Testis (tissue), 3 donors: Measurements from ENCODE around the gene HMGA1. TPM values are rescaled to one million over a fixed set of nuclear protein-coding genes. Genes with fewer than 3 reads are reported as not detected.
"Not testable (repeated sequence)": the region's sequence is repeated elsewhere in the genome, so short reads cannot be mapped to it uniquely, and the experiment has no call there.

Experiments used
- DNase-seq: peaks from one replicate; pipeline ENCODE4 v3.0.0-alpha.2; 2019
- H3K27ac ChIP-seq, 2 donors: fragments of 200-600 bp; sonication (generic); one replicate each; pipeline ENCODE4 v1.5.1; 2019
- H3K27me3 ChIP-seq: fragments of 200-600 bp; sonication (generic); one replicate; pipeline ENCODE4 v1.5.1; 2019
- H3K36me3 ChIP-seq: fragments of 200-600 bp; sonication (generic); one replicate; pipeline ENCODE4 v1.5.1; 2017; ENCODE audit warnings: low read depth; ENCODE audit errors: missing control alignments
- H3K4me1 ChIP-seq: fragments of 200-600 bp; sonication (generic); one replicate; pipeline ENCODE4 v1.5.1; 2019
- H3K4me3 ChIP-seq, 2 donors: fragments of 200-600 bp; sonication (generic); one replicate each; pipeline ENCODE4 v1.5.1; 2017 to 2019
- H3K9me3 ChIP-seq: fragments of 200-600 bp; sonication (generic); one replicate; pipeline ENCODE4 v1.5.1; 2017
- POLR2A ChIP-seq: fragments of 450-650 bp; IDR thresholded peaks from one replicate; pipeline ENCODE4 v1.6.1; 2017; ENCODE audit warnings: antibody characterized with exemption, mild to moderate bottlenecking, moderate library complexity
- WGBS, 2 donors: methylation state at CpG; one replicate each; pipeline ENCODE4 v1.1.5; 2018; 5-methylcytosine and 5-hydroxymethylcytosine counted together
- intact Hi-C: fragments of 100-400 bp; cut with DNase I; formaldehyde crosslinking; loops from one replicate; pipeline ENCODE4 v1.15.1; 2023; ENCODE audit warnings: low total_unique reads
- polyA plus RNA-seq: library from polyadenylated mRNA; stranded (reverse); fragments of 350-450 nt; fragmentation: Illumina TruSeq; extraction: RNeasy Lipid Tissue Mini Kit (QIAGEN cat#74804); gene quantifications from one replicate; pipeline ENCODE4 v1.2.3, GENCODE V29; 2014; ENCODE audit warnings: low read depth, low replicate concordance; ENCODE audit not compliant: insufficient read depth
- total RNA-seq, 2 donors: library from RNA; depleted of rRNA; stranded (reverse); fragments of >200 nt; gene quantifications; one replicate each; pipeline ENCODE4 v1.2.3, GENCODE V29; 2016
- TF ChIP-seq, protein P1 (sequence below), 3 experiments: fragments of 450-650 bp in 2 of 3; fragments of 200-600 bp in 1 of 3; sonication (generic) in 1 of 3; IDR thresholded peaks; one replicate each; pipeline ENCODE4 v1.5.1; 2016 to 2019; ENCODE audit warnings: antibody characterized with exemption in 3 of 3, mild to moderate bottlenecking in 2 of 3, moderate library complexity in 1 of 3

Gene HMGA1
- total and polyA plus RNA-seq, 3 donors from 2014 or later: 136 to 204 (median 184) TPM

DNA sequence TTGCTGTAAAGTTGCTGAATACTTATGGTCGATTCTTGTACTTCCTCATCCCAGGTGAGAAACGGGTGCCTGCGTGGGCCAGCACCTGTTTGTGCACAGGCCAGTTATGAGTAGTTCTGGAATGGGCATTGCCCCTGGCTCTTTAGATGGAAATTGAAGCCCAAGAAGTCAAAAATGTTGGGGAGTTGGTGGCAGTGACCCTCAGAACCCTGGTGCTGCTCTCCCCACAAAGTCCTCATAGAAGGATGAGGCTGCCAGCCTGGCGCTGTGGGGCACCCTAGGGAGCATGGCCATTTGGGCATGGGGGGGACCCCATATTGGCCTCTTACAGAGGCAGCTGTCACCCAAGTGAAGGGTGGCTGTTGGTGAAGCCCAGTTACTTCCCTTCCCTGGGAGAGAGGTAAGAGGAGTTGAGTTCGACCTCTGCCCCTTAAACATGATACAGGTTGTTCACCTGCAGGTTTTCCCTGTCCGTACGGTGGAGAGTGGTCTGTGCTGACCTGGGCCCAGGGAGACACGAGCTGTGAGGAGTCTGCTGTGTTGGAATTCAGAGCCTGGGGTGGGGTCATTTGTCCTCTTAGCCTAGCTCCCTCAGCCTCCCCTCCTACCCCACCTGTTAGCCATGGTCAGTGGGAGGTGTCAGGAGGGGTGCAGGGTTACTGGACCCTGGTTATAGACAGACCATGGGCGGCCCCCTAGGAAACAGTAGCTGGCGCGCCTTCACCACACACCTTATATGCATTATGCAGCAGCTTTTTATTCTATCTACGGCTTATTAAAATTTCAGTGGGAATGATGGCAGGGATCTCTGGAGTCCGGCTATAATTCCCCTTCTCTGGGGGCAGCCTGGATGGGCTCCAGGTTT, 4.9 kb downstream of the HMGA1 start:
- intact Hi-C loops: loop anchor here (10.0 kb wide), 1 partner anchor 173 kb away; no protein-coding TSS in a partner anchor
- Histone ChIP-seq H3K4me3 (no peak overlapping the region), H3K4me1 (peaks cover 4% of the 10 kb centered on the region), H3K9me3 (no peaks in the 10 kb centered on the region), H3K36me3 (no peaks in the 10 kb centered on the region), H3K27ac (no peak overlapping the region), H3K27me3 (no peaks in the 10 kb centered on the region)
- no peak for TF ChIP-seq POLR2A
- TF ChIP-seq, protein P1, sequence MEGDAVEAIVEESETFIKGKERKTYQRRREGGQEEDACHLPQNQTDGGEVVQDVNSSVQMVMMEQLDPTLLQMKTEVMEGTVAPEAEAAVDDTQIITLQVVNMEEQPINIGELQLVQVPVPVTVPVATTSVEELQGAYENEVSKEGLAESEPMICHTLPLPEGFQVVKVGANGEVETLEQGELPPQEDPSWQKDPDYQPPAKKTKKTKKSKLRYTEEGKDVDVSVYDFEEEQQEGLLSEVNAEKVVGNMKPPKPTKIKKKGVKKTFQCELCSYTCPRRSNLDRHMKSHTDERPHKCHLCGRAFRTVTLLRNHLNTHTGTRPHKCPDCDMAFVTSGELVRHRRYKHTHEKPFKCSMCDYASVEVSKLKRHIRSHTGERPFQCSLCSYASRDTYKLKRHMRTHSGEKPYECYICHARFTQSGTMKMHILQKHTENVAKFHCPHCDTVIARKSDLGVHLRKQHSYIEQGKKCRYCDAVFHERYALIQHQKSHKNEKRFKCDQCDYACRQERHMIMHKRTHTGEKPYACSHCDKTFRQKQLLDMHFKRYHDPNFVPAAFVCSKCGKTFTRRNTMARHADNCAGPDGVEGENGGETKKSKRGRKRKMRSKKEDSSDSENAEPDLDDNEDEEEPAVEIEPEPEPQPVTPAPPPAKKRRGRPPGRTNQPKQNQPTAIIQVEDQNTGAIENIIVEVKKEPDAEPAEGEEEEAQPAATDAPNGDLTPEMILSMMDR (IDR thresholded peaks at IDR 0.05): no peak
- 89 to 93% methylated on average over 12 to 13 of the region's 13 CpGs for WGBS, 2 donors
- no peak for DNase-seq

DNA sequence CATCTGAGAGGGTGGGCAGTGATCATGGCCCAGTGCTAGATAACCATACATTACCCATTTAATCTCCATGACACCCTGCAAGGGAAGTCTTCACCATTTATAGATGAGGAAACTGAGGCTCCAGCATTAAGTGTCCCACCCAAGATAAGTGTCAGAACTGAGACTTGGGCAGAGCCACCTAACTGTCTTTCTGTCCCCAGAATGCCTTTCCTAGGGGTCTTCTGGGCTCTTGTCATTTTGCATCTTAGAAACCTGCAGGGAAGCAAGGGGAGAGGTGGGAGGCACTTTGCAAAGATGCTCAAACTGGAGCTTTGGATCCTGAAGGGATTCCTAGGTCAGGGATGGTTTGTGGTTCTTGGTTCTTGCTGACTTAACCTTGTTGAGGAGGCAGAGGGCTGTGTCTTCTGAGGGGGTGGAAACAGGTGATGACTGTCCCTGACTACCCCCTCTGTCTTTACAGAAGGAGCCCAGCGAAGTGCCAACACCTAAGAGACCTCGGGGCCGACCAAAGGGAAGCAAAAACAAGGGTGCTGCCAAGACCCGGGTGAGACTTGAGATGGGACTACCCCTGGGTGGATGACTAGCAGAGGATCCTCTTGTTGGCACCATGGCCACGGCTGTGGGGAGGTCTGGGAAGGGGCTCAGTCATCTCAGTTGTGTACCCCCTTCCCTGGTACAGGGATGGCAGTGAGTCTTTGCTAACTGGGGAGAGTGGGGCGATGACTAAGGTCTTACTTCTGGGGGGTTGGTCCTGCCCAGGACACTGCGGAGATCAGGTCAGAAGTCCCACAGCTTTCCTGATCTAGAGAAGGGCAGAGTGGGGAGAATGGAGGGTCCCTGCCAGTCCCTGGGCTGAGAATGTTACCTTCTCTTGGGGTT, 5.8 kb downstream of the HMGA1 start:
- no peaks in the 10 kb centered on the region for H3K36me3 ChIP-seq

DNA sequence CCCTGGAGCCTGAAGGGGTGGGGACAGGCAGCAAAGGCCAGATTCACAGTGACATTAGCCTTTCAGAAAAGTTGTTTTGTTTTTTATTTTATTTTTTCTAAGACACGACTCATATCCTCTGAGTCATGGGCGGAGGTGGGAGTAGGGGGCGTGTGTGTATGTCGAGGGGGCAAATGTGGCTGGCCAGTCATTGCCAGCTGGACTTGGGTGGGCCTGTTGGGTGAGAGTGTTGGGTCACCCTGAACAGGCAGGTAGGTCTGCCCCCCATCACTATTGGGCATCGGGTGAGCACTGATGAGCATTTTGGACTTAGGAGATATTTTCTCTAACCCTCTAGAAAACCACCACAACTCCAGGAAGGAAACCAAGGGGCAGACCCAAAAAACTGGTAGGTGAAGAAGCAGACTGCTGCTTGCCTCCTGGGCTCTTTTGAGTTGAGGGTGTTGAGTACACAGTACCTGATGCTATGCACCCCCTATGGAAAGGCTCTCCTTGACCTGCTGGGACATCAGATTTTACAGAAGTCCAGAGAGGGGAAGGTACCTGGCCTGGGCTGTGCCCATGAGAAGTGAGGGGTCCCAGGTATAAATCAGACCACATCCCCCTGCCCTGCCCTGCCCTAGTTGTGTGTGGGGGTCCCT, 6.6 kb downstream of the HMGA1 start:
- H3K27ac ChIP-seq: no peak overlapping the region
- no peaks in the 10 kb centered on the region for H3K9me3 ChIP-seq
- no peak for DNase-seq
- 87% methylated on average over 5 of the region's 5 CpGs for WGBS, 2 donors
- intact Hi-C loops: loop anchor here (10.0 kb wide), 1 partner anchor 172 kb away; no protein-coding TSS in a partner anchor
- H3K4me1 ChIP-seq: peaks cover 9% of the 10 kb centered on the region
- no peak overlapping the region for H3K4me3 ChIP-seq
- H3K36me3 ChIP-seq: no peaks in the 10 kb centered on the region
- no peaks in the 10 kb centered on the region for H3K27me3 ChIP-seq
- no peak for TF ChIP-seq POLR2A
- TF ChIP-seq, protein P1 (IDR thresholded peaks at IDR 0.05): no peak

More for the DNA sequence above, 5.8 kb downstream of the HMGA1 start:
- peaks cover 4% of the 10 kb centered on the region for H3K4me1 ChIP-seq
- H3K9me3 ChIP-seq: no peaks in the 10 kb centered on the region
- no peaks in the 10 kb centered on the region for H3K27me3 ChIP-seq
- no peak overlapping the region for H3K4me3 ChIP-seq
- no peak for DNase-seq
- intact Hi-C loops: loop anchor here (10.0 kb wide), 1 partner anchor 172 kb away; no protein-coding TSS in a partner anchor
- no peak overlapping the region for H3K27ac ChIP-seq
- TF ChIP-seq, protein P1 (IDR thresholded peaks at IDR 0.05): no peak
- no peak for TF ChIP-seq POLR2A
- 91 to 92% methylated on average over 7 of the region's 7 CpGs for WGBS, 2 donors

- Histone ChIP-seq H3K4me3 (no peak overlapping the region), H3K36me3 (no peaks in the 10 kb centered on the region)
These were observed 7.5 kb downstream of the HMGA1 start for GRCh38 chr6:34243901-34244884.

DNA sequence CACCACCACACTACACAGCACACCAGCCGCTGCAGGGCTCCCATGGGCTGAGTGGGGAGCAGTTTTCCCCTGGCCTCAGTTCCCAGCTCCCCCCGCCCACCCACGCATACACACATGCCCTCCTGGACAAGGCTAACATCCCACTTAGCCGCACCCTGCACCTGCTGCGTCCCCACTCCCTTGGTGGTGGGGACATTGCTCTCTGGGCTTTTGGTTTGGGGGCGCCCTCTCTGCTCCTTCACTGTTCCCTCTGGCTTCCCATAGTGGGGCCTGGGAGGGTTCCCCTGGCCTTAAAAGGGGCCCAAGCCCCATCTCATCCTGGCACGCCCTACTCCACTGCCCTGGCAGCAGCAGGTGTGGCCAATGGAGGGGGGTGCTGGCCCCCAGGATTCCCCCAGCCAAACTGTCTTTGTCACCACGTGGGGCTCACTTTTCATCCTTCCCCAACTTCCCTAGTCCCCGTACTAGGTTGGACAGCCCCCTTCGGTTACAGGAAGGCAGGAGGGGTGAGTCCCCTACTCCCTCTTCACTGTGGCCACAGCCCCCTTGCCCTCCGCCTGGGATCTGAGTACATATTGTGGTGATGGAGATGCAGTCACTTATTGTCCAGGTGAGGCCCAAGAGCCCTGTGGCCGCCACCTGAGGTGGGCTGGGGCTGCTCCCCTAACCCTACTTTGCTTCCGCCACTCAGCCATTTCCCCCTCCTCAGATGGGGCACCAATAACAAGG, 8.5 kb downstream of the HMGA1 start:
- not testable (repeated sequence) for H3K36me3 ChIP-seq, H3K27ac ChIP-seq, H3K4me3 ChIP-seq, DNase-seq, H3K27me3 ChIP-seq, H3K9me3 ChIP-seq
- H3K4me1 ChIP-seq: peaks cover 11% of the 10 kb centered on the region
- intact Hi-C loops: loop anchor here (10.0 kb wide), 1 partner anchor 170 kb away; no protein-coding TSS in a partner anchor
- 89 to 95% methylated on average over 12 to 13 of the region's 13 CpGs for WGBS, 2 donors

More at GRCh38 chr6:34243901-34244884, 7.5 kb downstream of the HMGA1 start:
- DNase-seq: peak; percentile 58
- H3K9me3 ChIP-seq: no peaks in the 10 kb centered on the region
- TF ChIP-seq, protein P1 (IDR thresholded peaks at IDR 0.05): no peak
- no peak for TF ChIP-seq POLR2A
- no peaks in the 10 kb centered on the region for H3K27me3 ChIP-seq
- no peak overlapping the region for H3K27ac ChIP-seq
- intact Hi-C loops: loop anchor here (10.0 kb wide), 1 partner anchor 171 kb away; no protein-coding TSS in a partner anchor
- H3K4me1 ChIP-seq: peaks cover 11% of the 10 kb centered on the region
- WGBS, 2 donors: 55 to 60% methylated on average over 6 to 19 of the region's 19 CpGs

- H3K9me3 ChIP-seq, H3K36me3 ChIP-seq, H3K27ac ChIP-seq, H3K27me3 ChIP-seq, DNase-seq, H3K4me3 ChIP-seq: not testable (repeated sequence)
- peaks cover 11% of the 10 kb centered on the region for H3K4me1 ChIP-seq
- WGBS, 2 donors: 87 to 91% methylated on average over 6 to 7 of the region's 7 CpGs
- intact Hi-C loops: loop anchor here (10.0 kb wide), 1 partner anchor 169 kb away; no protein-coding TSS in a partner anchor
These were observed 9.1 kb downstream of the HMGA1 start for GRCh38 chr6:34245761-34246140.
